ENCODE data around the gene GCDH.

- TF ChIP-seq CTCF (IDR thresholded peaks at IDR 0.05) (no peak), POLR2A (IDR thresholded peaks at IDR 0.05) (no peak)
Observed at GRCh38 chr19:12913011-12913561, 22.1 kb downstream of the GCDH start.
